HepG2 (cell line): Measurements from ENCODE around the gene ACAT2. TPM values are rescaled to one million over a fixed set of nuclear protein-coding genes. Genes with fewer than 3 reads are reported as not detected.

Experiments used
- ATAC-seq: fragments of 200-7000 bp; cut with Tn5 transposase; 3 replicates; pipeline ENCODE4 v1.9.1; 2020; ENCODE audit warnings: mild to moderate bottlenecking, moderate library complexity
- BruUV-seq: library from RNA; stranded (reverse); fragments of 400-500 nt; replicated peaks from 2 replicates; lab custom pipeline; 2021; lab: Mats Ljungman, UMichigan
- CTCF ChIA-PET: fragments of 300-600 bp; formaldehyde crosslinking; extraction: SDS; loops from one replicate; lab custom pipeline; 2021; ENCODE audit warnings: low total read pairs, inconsistent platforms, low intra/inter-chr PET ratio; lab: Yijun Ruan, JAX
- POLR2A ChIA-PET: fragments of 350-600 bp; sonication (Branson Sonifier 250); formaldehyde crosslinking; loops from one replicate; lab custom pipeline; 2020; ENCODE audit warnings: antibody characterized with exemption, inconsistent platforms; lab: Yijun Ruan, JAX
- DNase-seq: peaks from one replicate; pipeline ENCODE4 v3.0.0-alpha.2; 2015; ENCODE audit warnings: low spot score
- FAIRE-seq: peaks from 3 replicates; lab custom pipeline; 2011; peaks lifted over from hg19 to GRCh38; lab: Jason Lieb, UNC
- H2AFZ ChIP-seq: one replicate; pipeline ENCODE4 v1.6.1; 2011; ENCODE audit warnings: low read length, inconsistent platforms
- H3K27ac ChIP-seq: fragments of 300-600 bp; 3 replicates; pipeline ENCODE4 v1.8.0; 2011; ENCODE audit warnings: mixed run types, mild to moderate bottlenecking, mixed read lengths, low read length, inconsistent platforms; ENCODE audit not compliant: insufficient read depth; ENCODE audit errors: extremely low read length
- H3K27me3 ChIP-seq, 2 experiments: fragments of 200-600 bp in 1 of 2; 2 replicates in 1 of 2; 3 replicates in 1 of 2; pipeline versions ENCODE4 v1.6.0 to v1.8.0; 2011; ENCODE audit warnings: low read length in 2 of 2, mild to moderate bottlenecking in 2 of 2, moderate library complexity in 2 of 2, inconsistent platforms in 1 of 2; ENCODE audit not compliant: insufficient read depth in 2 of 2, control insufficient read depth in 1 of 2
- H3K36me3 ChIP-seq, 2 experiments: fragments of 200-600 bp in 1 of 2; replicated peaks in 1 of 2; 2 replicates in 1 of 2; 3 replicates in 1 of 2; pipeline versions ENCODE4 v1.5.1 to v1.8.0; 2011; ENCODE audit warnings: low read length in 2 of 2, inconsistent platforms in 1 of 2; ENCODE audit not compliant: insufficient read depth in 2 of 2, control insufficient read depth in 1 of 2
- H3K4me1 ChIP-seq: 2 replicates; pipeline ENCODE4 v1.5.1; 2012; ENCODE audit warnings: low read length, inconsistent platforms; ENCODE audit not compliant: insufficient read depth
- H3K4me2 ChIP-seq: 2 replicates; pipeline ENCODE4 v1.6.0; 2011; ENCODE audit warnings: low read depth, low read length, inconsistent platforms
- H3K4me3 ChIP-seq, 3 experiments: fragments of 200-600 bp in 1 of 3; sonication (generic), shearing (Covaris generic) in 1 of 3; replicated peaks in 1 of 3; 2 replicates each; pipeline ENCODE4 v1.5.1; 2011 to 2016; ENCODE audit warnings: low read length in 3 of 3, inconsistent platforms in 2 of 3, low read depth in 2 of 3, mild to moderate bottlenecking in 2 of 3, control low read depth in 1 of 3, mixed read lengths in 1 of 3; ENCODE audit not compliant: insufficient read depth in 1 of 3
- H3K79me2 ChIP-seq: one replicate; pipeline ENCODE4 v1.6.1; 2011; ENCODE audit warnings: low read length, inconsistent platforms; ENCODE audit not compliant: insufficient read depth
- H3K9ac ChIP-seq: 2 replicates; pipeline ENCODE4 v1.6.0; 2011; ENCODE audit warnings: mild to moderate bottlenecking, low read depth, low read length, inconsistent platforms; ENCODE audit not compliant: insufficient read depth
- H3K9me3 ChIP-seq: 2 replicates; pipeline ENCODE4 v1.5.1; 2012; ENCODE audit warnings: mild to moderate bottlenecking, low read length
- H4K20me1 ChIP-seq: 2 replicates; pipeline ENCODE4 v1.6.0; 2011; ENCODE audit warnings: inconsistent platforms, mild to moderate bottlenecking, low read length, moderate library complexity; ENCODE audit not compliant: insufficient read depth
- CENPT ChIP-seq: sonication (generic); formaldehyde crosslinking; IDR thresholded peaks from 2 replicates; pipeline ENCODE4 v1.8.0; 2022; ENCODE audit warnings: low read depth, mild to moderate bottlenecking, moderate library complexity, missing genetic modification reagents
- HOXA9 ChIP-seq: sonication (generic); formaldehyde crosslinking; IDR thresholded peaks from 2 replicates; pipeline ENCODE4 v1.8.1; 2022; ENCODE audit warnings: missing genetic modification reagents, mild to moderate bottlenecking, moderate library complexity, borderline replicate concordance
- LCORL ChIP-seq, 2 experiments: fragments of 450-650 bp in 1 of 2; sonication (generic) in 1 of 2; formaldehyde crosslinking in 1 of 2; IDR thresholded peaks; 2 replicates each; pipeline versions ENCODE4 v1.5.0 to v1.6.1; 2017 to 2020; ENCODE audit warnings: antibody characterized with exemption in 1 of 2, missing genetic modification reagents in 1 of 2
- NFAT5 ChIP-seq: sonication (generic); formaldehyde crosslinking; IDR thresholded peaks from 2 replicates; pipeline ENCODE4 v1.4.0; 2020; ENCODE audit warnings: missing genetic modification reagents
- SNAPC4 ChIP-seq: sonication (generic); formaldehyde crosslinking; IDR thresholded peaks from 2 replicates; pipeline ENCODE4 v1.4.0; 2020; ENCODE audit warnings: mild to moderate bottlenecking, missing genetic modification reagents
- ZFP36 ChIP-seq: fragments of 150-350 bp; IDR thresholded peaks from 2 replicates; pipeline ENCODE4 v1.6.1; 2018; ENCODE audit warnings: borderline replicate concordance, low read length, low read depth; ENCODE audit not compliant: partially characterized antibody
- ZNF136 ChIP-seq: sonication (generic); formaldehyde crosslinking; IDR thresholded peaks from 2 replicates; pipeline ENCODE4 v1.8.1; 2022; ENCODE audit warnings: low read depth, mild to moderate bottlenecking, moderate library complexity, missing genetic modification reagents
- ZNF207 ChIP-seq: fragments of 450-650 bp; IDR thresholded peaks from 2 replicates; pipeline ENCODE4 v1.6.1; 2016; ENCODE audit warnings: antibody characterized with exemption, borderline replicate concordance
- ZNF547 ChIP-seq: sonication (generic); formaldehyde crosslinking; IDR thresholded peaks from 2 replicates; pipeline ENCODE4 v1.5.1; 2020; ENCODE audit warnings: mild to moderate bottlenecking, missing genetic modification reagents
- WGBS: methylation state at CpG from one replicate; pipeline ENCODE4 v1.1.6; 2017; ENCODE audit warnings: low lambda C conversion rate; 5-methylcytosine and 5-hydroxymethylcytosine counted together
- in situ Hi-C: cut with HindIII; loops from 2 replicates; pipeline ENCODE4 v1.10.0; 2017; ENCODE audit warnings: low pct_unique_long_range_greater_than_20kb; ENCODE audit not compliant: extremely low pct_ligation_motif_present
- intact Hi-C: fragments of 100-400 bp; cut with micrococcal nuclease; formaldehyde crosslinking; loops from one replicate; pipeline ENCODE4 v1.10.0; 2022; ENCODE audit not compliant: unreplicated experiment
- polyA plus RNA-seq, 8 experiments: library from polyadenylated mRNA; depleted of rRNA in 3 of 8; stranded (reverse) in 7 of 8; unstranded in 1 of 8; fragments of >200 nt; fragmentation: Illumina TruSeq in 4 of 8; extraction: Trizol in 4 of 8; gene quantifications; 2 replicates each; pipeline versions ENCODE4 v1.2.1 to v1.2.3, GENCODE V29; 2011 to 2016; ENCODE audit warnings: low read depth in 4 of 8, missing spikeins in 1 of 8, mixed read lengths in 1 of 8; ENCODE audit not compliant: insufficient read depth in 1 of 8
- total RNA-seq, 5 experiments: library from RNA; depleted of rRNA; stranded (reverse); fragments of >200 nt; fragmentation: Illumina TruSeq; extraction: Trizol; gene quantifications; 2 replicates each; pipeline ENCODE4 v1.2.3, GENCODE V29; 2016; ENCODE audit warnings: low read depth in 1 of 5

Gene ACAT2
- total and polyA plus RNA-seq, 2 of the 13 experiments (the other 11 are each of a cell fraction or from before 2014, with no cell fraction given) = 121 to 534 TPM

- no peak for ATAC-seq
- no peaks in the 10 kb centered on the region for H3K9me3 ChIP-seq
- no peak for FAIRE-seq
- peaks cover 48% of the 10 kb centered on the region for H3K79me2 ChIP-seq
- H3K9ac ChIP-seq = peak overlapping the region; percentile 96
- H2AFZ ChIP-seq = no peak overlapping the region
- H3K27me3 ChIP-seq = no peaks in the 10 kb centered on the region; a peak in 1 of 5 replicates
- H3K4me2 ChIP-seq = peak overlapping the region; percentile 96
- in situ Hi-C loops (loop anchor here (5.0 kb wide), 2 partner anchors 34 to 69 kb away; partner anchors contain the start of genes SOD2 and WTAP), intact Hi-C loops (loop anchor here (1.0 to 10.0 kb wide), 2 partner anchors 68 to 1116 kb away; partner anchors contain the start of genes DYNLT1 and SOD2)
- CTCF ChIA-PET = no interaction called here
- H3K4me3 ChIP-seq = peak overlapping the region; percentile 83 to 97 (median 88)
- TSS peak; percentile 78 for BruUV-seq
- DNase-seq = peak; percentile 14
- WGBS = 3% methylated on average over 19 of the region's 45 CpGs
- POLR2A ChIA-PET = interaction anchor here (0.9 to 10.2 kb wide), 12 partner anchors 11 to 79 kb away, joined by 3 to 175 read pairs (median 5); partner anchors contain the start of genes MRPL18, SOD2, TCP1 and WTAP
- no peaks in the 10 kb centered on the region for H4K20me1 ChIP-seq
- peak overlapping the region; percentile 97 for H3K27ac ChIP-seq
- peaks cover 6 to 22% of the 10 kb centered on the region in 2 experiments; a peak in 4 of 5 replicates for H3K36me3 ChIP-seq
- peaks cover 72% of the 10 kb centered on the region for H3K4me1 ChIP-seq
- TF ChIP-seq ZNF207 = no peak
- TF ChIP-seq HOXA9 (CRISPR knock-in tag) = no peak
- TF ChIP-seq SNAPC4 = peak; percentile 26; the same call in 1 of the 2 replicates
- no peak for TF ChIP-seq NFAT5 (CRISPR knock-in tag)
- TF ChIP-seq ZFP36 = no peak
- no peak for TF ChIP-seq LCORL (IDR thresholded peaks at IDR 0.05)
- 0 out of 2 replicates have a peak, but pooled peaks have one; percentile 55 for TF ChIP-seq LCORL (CRISPR knock-in tag; IDR thresholded peaks at IDR 0.05)
- TF ChIP-seq CENPT (CRISPR knock-in tag) = no peak; the same call in 1 of the 2 replicates
- no peak; the same call in 1 of the 2 replicates for TF ChIP-seq ZNF547 (CRISPR knock-in tag)
- no peak for TF ChIP-seq ZNF136
These were observed 544 bp upstream of the ACAT2 start for GRCh38 chr6:159761129-159761872.
